Tongue (tissue), 2 donors: Measurements from ENCODE around the gene TMCO1. TPM values are rescaled to one million over a fixed set of nuclear protein-coding genes. Genes with fewer than 3 reads are reported as not detected.
"Not testable (repeated sequence)": the region's sequence is repeated elsewhere in the genome, so short reads cannot be mapped to it uniquely, and the experiment has no call there.

Experiments
- DNase-seq: peaks from one replicate; pipeline ENCODE4 v3.0.0-alpha.2; 2015
- total RNA-seq: library from RNA; depleted of rRNA; stranded (reverse); fragments of >200 nt; gene quantifications from one replicate; pipeline ENCODE4 v1.2.3, GENCODE V29; 2014

Gene TMCO1, protein sequence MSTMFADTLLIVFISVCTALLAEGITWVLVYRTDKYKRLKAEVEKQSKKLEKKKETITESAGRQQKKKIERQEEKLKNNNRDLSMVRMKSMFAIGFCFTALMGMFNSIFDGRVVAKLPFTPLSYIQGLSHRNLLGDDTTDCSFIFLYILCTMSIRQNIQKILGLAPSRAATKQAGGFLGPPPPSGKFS
- total RNA-seq, result 40.5 TPM

DNA sequence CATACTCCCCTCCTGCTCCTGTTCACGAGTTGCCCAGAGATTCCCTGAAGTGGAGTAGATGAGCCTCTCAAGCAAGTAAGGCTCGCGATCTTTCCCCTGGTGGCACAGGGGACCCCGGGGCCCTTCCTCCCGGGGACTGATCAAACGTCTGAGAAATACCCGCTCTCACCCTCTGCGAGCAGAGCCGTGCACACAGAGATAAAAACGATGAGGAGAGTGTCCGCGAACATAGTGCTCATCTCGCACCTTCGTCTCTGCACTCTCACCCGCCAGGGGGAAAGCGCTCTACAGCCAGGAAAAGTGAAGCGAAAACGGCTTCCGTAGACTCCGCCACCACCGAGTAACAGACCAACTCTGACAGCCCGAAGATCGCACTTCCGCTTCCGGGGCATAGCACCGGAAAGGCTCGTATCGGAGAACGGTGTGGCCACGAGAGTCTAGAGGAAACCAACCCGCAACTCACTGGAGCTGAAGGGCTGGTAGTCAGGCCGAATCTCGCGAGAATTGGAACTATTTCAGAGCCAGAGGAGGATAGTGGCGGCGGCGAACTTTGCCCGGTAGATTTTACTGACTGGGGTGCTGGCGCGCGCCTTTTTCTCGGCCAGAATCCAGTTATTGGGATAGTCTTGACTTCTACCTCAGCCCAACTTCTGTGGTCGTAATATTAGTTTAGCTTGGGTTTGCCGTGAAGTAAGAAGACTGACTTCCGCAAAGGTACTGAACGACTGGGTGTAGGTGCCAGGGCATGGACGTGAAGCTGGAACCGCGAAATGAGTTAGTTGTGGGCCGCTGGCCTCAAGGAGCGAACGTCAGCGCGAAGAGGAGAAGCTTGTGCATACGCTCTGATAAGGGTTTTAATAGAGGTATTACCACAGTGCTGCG is at the start of gene TMCO1:
TMCO1 (minus strand) TSS at position 356 of the 882 bp plus-strand sequence; CDS start at position 239, 117 bp downstream.
- DNase-seq, result peak; percentile 99

DNA sequence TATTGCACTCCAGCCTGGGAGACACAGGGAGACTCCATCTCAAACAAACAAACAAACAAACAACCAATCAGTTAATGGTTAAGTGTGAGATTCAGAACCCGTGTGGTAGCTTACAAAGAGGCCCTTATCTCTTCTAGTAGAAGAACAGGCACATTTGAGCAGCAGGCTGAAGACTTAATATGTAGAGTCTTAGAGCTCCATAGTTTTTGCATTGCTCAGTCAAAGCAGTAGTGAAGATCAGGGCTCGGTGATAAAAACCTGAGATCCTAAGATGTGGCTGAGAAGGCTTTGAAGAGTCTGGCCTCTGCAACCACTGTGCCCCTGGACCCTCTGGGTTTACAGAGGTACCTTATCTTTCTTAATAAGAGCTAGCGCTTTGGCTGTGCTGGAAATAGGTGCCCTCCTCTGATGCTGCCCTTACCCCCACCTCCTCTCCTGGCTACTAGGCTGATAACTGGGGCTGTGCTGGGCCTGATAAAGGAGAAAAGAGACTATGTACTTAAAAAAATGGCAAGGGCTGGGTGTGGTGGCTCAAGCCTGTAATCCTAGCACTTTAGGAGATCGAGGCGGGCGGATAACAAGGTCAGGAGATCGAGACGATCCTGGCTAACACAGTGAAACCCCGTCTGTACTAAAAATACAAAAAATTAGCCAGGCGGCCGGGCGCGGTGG is 48.3 kb upstream of the TMCO1 start:
- no peak for DNase-seq

DNA sequence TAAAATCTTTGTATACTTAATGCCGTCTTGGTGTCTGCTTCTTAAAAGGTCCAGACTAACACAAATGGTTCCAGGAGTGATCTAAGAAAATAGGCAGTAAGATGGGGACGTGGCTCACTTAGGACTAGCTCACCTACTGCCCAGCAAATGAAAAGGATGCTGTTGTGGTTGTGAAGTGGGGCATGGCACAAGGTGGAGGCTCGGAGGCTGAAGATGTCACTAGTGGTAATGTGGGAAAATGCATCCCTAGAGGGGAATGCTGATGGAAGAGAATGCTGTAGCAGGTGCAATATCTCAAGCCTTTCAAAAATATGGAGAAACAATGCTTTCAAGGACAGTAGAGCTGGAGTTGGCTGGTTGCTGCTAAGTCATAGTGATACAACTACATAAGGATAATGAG is 47.5 kb upstream of the TMCO1 start:
- no peak for DNase-seq

DNA sequence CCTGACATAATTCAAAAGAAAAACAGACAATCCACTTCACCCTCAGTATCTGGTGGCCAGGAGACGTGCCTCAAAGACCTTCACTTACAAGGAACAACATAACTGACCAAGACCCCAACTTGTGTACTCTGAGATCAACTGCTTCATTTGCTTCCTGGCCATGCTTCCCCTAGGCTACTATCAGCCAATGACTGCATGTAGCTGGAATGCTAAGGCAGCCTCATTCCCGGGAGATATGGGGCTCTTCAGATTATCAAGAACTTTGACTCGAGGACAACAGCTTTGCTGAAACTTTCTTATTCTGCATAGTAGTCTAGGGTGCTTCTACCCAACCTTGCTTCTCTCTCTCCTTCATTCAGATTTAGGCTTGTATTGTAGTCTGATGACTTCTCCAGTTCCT is 47.1 kb upstream of the TMCO1 start:
- no peak for DNase-seq

DNA sequence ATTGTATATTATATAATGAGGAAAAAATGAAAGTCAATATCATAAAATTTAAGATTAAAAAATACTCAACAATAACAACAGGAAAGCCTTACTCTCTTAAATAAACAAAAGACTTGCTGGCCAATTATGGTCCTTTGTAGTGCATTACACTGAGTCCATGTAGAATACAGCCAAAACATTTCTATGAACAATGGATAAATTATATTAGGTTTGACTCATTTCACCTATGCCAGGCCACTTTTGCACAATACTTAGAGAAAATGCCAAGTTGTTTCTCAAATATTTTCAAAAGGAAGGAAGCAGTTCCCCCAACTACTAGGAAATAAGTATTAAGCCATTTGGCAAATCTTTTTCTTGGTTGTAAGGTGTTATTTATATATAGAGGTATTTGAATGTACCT is 38.9 kb upstream of the TMCO1 start:
- DNase-seq, result no peak

DNA sequence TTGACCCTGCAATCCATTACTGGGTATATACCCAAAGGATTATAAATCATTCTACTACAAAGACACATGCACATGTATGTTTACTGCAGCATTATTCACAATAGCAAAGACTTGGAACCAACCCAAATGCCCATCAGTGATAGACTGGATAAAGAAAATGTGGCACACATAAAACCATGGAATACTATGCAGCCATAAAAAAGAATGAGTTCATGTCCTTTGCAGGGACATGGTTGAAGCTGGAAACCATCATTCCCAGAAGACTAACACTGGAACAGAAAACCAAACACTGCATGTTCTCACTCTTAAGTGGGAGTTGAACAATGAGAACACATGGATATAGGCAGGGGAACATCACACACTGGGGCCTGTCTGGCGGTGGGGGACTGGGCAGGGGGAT is 35.8 kb upstream of the TMCO1 start:
- DNase-seq, result not testable (repeated sequence)

DNA sequence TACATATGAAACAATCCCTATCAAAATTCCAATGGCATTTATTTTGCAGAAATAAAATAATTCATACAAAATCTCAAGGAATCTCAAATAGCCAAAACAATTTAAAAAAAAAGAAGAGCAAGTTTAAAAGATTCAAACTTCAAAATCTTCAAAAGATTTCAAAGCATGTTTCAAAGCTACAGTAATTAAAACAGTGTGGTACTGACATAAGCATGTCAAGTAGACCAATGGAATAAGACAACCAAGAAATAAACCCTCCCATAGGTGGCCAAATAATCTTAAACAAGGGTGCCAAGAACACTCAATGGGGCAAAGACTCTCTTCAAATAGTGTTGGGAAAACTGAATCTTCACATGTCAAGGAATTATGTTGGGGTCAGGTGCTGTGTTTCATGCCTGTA is 30.7 kb upstream of the TMCO1 start:
- DNase-seq, result no peak

DNA sequence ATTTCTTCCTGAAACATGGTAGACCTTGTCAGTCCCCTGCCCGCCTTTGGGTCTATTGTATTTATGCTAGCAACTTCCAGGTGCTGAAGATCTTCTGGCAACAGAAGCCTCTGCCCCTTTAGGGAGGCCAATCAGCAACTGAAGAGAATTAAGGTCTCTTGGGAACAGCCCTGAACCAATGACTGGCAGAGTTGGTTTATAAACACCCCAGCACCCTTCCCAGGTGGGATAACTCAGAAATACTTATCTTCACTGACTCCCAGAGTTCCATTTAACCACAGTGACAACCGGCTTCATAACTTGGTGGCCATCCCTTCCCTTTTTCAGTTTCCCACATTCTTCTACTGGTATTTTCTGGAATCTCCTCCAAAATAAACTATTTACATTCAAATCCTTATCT is 27.2 kb upstream of the TMCO1 start:
- DNase-seq, result no peak

DNA sequence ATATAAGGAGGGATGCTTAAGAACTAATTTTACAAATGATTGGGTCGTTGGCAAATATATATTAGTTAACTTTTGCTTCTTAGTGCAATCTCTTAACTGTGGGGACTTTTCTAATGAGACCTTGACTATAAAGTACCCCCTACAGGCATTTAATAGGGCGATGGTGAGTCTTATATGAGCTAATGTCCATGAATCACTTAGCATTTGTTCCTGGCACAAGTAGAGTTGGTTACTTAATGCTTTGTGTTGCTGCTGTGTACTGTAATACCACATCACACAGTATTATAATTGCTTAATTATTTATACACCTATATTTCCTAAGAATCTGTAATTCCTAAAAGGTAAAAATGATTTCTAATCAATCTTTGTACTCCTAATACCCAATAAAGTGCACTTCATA is 25.3 kb upstream of the TMCO1 start:
- no peak for DNase-seq

DNA sequence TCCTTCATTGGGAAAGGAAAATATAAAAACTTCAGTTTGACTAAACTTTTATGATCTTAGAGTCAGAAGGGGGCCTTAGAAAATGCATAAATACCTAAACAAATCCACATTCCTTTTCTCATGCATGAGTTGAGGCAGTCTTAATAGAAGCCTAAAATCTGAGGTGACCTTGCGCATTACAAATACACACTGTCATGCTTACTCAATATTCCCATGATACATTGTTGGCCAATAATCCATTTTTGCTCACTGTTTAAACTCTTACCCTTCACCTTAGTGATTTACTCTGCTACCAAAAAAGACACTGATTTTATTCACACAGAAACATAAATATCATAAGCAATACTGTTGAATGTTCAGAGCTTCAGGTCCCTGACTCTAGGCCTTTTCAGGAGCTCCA is 19.1 kb upstream of the TMCO1 start:
- no peak for DNase-seq

DNA sequence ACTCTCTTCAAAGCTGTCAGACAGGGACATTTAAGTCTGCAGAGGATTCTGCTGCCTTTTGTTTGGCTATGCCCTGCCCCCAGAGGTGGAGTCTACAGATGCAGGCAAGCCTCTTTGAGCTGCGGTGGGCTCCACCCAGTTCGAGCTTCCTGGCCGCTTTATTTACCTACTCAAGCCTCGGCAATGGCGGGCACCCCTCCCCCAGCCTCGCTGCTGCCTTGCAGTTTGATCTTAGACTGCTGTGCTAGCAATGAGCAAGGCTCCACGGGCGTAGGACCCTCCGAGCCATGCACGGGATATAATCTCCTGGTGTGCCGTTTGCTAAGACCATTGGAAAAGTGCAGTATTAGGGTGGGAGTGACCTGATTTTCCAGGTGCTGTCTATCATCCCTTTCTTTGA is 14.9 kb upstream of the TMCO1 start:
- DNase-seq, result not testable (repeated sequence)

DNA sequence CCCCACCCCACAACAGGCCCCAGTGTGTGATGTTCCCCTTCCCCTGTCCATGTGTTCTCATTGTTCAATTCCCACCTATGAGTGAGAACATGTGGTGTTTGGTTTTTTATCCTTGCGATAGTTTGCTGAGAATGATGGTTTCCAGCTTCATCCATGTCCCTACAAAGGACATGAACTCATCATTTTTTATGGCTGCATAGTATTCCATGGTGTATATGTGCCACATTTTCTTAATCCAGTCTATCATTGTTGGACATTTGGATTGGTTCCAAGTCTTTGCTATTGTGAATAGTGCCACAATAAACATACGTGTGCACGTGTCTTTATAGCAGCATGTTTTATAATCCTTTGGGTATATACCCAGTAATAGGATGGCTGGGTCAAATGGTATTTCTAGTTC is 9.5 kb upstream of the TMCO1 start:
- not testable (repeated sequence) for DNase-seq

DNA sequence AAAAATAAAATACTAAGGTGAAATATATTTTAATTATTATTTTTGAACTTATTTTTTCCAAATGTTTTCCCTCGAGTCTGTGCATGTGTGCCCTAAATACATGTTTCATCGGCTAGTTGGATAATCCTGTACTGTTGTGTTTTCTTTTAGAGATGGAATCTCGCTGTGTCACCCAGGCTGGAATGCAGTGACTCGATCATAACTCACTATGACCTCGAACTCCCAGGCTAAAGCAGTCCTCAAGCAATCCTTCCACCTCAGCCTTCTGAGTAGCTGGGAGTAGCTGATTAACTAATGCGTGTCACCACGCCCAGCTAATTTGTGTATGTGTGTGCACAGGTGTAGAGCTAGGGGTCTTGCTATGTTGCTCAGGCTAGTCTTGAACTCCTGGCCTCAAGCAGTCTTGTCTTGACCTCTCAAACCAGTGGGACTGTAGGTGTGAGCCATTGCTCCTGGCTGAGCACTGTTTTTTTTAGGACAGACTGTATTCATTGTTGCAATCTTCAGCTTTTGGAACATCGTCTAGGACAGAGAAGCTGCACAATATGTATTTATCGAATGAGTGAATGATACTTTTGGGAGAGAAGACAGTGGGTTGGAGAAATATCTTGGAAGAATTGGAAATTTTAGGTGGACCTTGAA is 4.8 kb upstream of the TMCO1 start:
- no peak for DNase-seq

DNA sequence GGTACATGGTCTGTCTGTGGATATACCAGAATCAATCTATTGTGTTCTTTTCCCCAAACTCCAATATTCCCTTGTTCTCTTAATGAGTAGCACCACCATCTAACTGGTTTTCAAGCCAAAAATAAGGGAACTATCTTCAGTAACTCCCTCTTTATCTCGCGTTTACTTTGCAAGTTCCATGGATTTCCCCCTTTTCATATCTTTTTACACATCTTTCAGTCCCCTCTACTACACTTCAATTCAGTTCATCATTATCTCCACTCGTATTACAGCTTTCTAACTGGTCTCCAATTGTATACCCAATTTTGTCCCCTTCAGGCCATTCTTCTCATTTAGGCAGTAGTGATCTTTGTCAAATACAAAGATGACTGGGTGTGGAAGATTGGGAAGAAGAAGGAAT is 4.1 kb upstream of the TMCO1 start:
- DNase-seq, result no peak

DNA sequence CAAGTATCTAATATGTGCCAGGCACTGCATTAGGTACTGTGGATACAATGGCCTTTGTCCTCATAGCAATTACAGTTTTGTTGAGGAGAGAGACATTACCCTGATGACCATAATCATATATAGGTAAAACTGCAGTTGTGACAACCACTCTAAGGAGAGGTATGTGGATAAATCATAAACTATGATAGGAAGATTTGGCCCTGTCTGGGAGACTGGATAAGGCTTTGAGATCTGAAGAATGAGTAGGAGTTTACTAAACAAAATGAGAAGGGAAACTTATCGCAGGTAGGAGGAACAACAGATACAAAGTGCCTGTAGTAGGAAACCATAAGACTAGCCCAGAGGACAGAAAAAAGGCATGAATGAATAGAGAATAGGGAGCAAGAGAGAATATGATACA is 4.4 kb downstream of the TMCO1 start:
- no peak for DNase-seq

DNA sequence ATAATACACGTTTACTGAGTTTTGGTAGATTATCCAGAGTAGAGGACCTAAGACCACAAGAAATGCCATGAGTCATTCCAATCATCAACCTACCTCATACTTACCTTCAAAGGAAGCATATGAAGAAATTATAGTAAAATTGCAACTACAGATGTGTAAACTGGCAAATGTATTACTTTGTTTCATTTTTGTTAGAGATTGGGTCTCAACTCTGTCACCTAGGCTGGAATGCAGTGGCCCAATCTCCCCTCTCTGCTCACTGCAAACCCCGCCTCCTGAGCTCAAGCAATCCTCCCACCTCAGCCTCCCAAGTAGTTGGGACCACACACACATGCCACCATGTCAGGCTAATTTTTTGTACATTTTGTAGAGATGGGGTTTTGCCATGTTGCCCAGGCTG is 5.2 kb downstream of the TMCO1 start:
- DNase-seq, result no peak

DNA sequence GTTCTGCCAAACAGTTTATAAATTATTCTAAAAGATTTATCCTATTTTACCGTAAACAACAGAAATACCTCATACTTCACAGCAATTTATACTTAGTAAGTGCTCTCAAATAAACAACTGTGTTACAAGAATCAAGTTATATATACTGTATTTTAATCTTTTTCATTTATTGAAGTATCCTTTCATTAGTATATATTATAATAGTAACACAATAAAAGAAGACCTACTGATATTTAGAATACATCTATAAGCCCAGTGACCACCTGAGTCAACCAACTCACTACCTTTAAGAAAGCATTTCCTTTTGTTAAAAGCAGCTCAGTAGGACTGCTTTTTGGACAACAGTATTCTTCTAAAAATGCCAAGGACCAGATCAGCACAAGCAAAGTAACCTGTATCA is 5.9 kb downstream of the TMCO1 start:
- no peak for DNase-seq

DNA sequence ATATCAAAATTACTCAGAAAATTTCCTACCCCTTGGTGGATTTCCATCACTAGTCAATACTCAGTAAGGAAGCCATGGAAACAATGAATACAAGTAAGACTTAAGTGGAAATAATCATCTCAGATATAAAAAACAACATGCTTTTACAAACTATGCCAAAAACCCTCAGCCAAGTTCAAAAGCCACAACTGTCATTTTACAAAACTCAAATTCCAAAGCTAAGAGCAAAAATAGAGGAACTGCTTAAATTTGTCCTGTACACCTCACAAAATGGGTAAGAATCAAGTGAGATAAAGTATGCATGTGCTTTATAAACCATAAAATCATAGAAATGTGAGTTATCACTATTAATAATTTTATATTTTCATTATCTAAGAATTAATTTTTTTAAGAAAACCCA is 9.6 kb downstream of the TMCO1 start:
- no peak for DNase-seq

DNA sequence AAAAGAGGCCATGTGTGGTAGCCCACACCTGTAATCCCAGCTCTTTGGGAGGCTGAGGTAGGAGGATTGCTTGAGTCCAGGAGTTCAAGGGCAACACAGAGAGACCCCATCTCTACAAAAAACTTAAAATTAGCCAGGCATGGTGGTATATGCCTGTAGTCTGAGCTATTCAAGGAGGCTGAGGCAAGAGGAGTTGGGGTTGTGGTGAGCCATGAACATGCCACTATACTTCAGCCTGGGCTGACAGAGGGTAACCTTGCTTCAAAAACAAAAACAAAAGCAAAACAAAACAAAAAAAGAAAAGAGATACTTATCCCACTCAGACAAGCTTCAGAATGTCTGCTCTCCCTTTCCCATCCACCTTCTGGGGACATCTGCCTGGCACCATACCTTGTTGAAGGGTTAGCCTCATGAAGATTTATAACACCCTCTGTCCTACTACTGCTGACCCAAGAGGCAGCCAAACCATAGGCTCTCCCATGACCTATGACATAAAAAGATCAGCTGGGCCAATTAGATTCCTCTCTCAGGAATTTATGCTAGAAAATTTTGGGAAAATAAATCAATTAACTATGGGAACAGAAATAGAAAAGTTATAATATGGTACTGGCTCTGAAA is 13.2 kb downstream of the TMCO1 start:
- DNase-seq, result no peak

DNA sequence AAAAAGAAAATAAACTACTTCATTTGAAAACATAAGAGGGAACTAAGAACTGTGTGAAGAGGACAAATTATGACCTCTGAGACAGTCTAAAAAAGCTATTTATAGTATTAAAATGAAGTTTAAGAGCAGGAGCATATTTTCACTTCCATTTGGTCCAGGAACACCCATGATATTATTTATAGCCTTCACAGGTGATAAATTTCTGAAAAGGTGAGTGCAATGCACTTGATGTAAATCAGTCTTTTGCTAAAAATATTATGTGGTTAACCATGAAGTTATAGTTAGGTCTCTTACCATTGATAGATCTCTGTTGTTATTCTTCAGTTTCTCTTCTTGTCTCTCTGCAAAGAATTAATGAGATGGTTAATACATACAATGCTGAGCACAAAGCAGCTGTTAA is 14.7 kb downstream of the TMCO1 start:
- no peak for DNase-seq

DNA sequence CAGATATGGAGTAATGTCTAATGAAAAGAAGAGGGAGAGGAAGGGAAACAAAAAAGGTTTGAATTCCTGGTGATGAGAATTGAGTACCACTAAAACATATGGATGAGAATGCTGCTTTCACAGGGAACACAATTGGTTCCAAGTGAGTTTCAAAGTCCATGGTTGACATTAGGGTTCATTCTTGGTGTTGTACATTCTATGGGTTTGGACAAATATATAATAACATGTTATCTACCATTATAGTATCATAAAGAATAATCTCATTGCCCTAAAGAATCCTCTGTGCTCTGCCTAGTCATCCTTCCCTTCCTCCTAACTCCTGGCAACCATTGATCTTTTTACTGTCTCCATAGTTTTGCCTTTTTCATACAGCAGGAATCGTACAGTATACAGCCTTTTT is 20.1 kb downstream of the TMCO1 start:
- no peak for DNase-seq

DNA sequence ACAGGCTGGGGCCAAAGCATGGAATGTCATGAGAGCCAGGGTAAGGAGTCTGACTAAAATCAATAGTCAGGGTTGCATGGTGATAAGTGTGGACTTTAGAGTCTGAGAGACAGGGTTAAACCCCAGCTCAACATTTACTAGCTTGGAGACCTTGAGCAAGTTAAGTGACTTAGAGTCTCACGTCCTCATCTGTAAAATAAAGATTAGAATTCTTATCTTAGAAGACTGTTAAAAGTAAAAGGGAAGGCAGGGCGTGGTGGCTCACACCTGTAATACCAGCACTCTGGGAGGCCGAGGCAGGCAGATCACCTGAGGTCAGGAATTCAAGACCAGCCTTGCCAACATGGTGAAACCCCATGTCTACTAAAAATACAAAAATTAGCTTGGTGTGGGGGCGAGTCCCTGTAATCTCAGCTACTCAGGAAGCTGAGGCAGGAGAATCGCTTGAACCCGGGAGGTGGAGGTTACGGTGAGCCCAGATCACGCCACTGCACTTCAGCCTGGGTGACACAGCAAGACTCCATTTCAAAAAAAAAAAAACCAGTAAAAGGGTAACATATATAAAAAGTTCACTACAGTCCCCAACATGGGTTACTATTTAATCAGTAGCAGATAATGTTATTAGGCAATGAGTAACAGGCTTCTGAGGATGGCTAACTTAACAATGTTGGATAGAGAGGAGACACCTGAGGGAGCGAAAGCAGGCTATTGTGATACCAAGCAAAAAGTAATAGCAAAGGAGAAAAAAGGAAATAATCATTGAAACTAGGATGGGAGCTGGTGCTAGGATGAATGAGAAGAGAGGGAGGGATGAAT is 20.8 kb downstream of the TMCO1 start:
- DNase-seq, result no peak
